HG02884 (cell line): ENCODE measurements around the gene CA12.

Experiments used
- ATAC-seq: cut with Tn5 transposase; IDR thresholded peaks from one replicate; pipeline ENCODE4 v1.9.1; 2021; ENCODE audit warnings: mild to moderate bottlenecking, moderate library complexity; ENCODE audit not compliant: unreplicated experiment

The CA12 gene

GRCh38 chr15:63276342-63277037 is 105.2 kb downstream of the CA12 start:
- ATAC-seq: no peak

DNA sequence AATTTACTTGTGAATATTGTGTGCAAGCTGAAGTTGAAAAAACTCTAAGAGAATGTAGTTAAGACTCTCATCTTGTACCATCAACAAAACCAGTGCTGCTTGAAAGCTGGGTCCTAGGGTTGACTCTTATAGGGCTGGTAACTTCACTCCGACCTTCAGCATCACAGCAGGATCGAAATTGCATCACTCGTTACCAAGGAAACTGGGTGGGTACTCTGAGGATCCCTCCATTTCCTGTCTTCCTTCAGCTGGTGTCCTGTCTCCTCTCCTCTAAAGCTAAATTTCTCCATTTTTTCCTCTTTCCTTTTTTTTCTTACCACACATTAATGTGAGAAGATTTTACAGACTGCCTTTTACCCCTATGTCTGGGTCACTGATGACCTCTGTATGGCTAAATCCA is 107.2 kb downstream of the CA12 start:
- no peak for ATAC-seq
